Measurements from ENCODE around the gene TRAF2.

TRAF2 gene

DNA sequence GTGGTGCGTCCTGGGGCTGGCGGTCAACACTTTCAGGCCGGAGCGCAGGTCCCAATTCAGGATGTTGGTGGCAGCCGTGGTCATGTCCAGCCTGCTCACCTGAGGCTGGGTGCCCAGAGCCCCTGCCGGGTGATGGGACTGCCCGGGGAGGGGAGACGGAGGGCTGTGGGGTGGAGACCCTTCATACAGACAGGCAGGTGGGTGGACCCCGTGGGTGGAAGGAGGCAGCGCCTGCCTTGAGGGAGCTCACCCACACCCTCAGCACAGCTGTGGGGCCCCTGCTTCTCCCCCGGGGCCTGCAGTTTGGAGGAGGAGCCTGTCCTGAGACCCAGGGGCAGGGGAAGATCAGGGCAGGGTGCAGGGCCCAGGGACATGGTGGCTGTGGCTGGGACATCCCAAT is 84.0 kb downstream of the TRAF2 start:
- H3K4me3 ChIP-seq (replicated peaks; ENCODE audit: insufficient read depth, low read length), result no peak overlapping the region
- no peak overlapping the region for H3K27ac ChIP-seq (replicated peaks)
- H3K27me3 ChIP-seq (ENCODE audit: insufficient read depth, poor library complexity, severe bottlenecking), result no peaks in the 10 kb centered on the region
- no peak for DNase-seq (ENCODE audit: low read depth in 1 of 2, low spot score in 1 of 2)
- no peak for TF ChIP-seq POLR2AphosphoS5 (IDR thresholded peaks at IDR 0.05; ENCODE audit: low read depth)
- TF ChIP-seq, protein P1, sequence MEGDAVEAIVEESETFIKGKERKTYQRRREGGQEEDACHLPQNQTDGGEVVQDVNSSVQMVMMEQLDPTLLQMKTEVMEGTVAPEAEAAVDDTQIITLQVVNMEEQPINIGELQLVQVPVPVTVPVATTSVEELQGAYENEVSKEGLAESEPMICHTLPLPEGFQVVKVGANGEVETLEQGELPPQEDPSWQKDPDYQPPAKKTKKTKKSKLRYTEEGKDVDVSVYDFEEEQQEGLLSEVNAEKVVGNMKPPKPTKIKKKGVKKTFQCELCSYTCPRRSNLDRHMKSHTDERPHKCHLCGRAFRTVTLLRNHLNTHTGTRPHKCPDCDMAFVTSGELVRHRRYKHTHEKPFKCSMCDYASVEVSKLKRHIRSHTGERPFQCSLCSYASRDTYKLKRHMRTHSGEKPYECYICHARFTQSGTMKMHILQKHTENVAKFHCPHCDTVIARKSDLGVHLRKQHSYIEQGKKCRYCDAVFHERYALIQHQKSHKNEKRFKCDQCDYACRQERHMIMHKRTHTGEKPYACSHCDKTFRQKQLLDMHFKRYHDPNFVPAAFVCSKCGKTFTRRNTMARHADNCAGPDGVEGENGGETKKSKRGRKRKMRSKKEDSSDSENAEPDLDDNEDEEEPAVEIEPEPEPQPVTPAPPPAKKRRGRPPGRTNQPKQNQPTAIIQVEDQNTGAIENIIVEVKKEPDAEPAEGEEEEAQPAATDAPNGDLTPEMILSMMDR (IDR thresholded peaks at IDR 0.05; ENCODE audit: insufficient read depth, low read length), result no peak

- Histone ChIP-seq H3K27ac (replicated peaks) (no peak overlapping the region), H3K4me3 (replicated peaks; ENCODE audit: insufficient read depth, low read length) (no peak overlapping the region), H3K27me3 (ENCODE audit: insufficient read depth, poor library complexity, severe bottlenecking) (no peaks in the 10 kb centered on the region)
- TF ChIP-seq GABPA (IDR thresholded peaks at IDR 0.05; ENCODE audit: low read depth), result no peak
- TF ChIP-seq, protein P2, sequence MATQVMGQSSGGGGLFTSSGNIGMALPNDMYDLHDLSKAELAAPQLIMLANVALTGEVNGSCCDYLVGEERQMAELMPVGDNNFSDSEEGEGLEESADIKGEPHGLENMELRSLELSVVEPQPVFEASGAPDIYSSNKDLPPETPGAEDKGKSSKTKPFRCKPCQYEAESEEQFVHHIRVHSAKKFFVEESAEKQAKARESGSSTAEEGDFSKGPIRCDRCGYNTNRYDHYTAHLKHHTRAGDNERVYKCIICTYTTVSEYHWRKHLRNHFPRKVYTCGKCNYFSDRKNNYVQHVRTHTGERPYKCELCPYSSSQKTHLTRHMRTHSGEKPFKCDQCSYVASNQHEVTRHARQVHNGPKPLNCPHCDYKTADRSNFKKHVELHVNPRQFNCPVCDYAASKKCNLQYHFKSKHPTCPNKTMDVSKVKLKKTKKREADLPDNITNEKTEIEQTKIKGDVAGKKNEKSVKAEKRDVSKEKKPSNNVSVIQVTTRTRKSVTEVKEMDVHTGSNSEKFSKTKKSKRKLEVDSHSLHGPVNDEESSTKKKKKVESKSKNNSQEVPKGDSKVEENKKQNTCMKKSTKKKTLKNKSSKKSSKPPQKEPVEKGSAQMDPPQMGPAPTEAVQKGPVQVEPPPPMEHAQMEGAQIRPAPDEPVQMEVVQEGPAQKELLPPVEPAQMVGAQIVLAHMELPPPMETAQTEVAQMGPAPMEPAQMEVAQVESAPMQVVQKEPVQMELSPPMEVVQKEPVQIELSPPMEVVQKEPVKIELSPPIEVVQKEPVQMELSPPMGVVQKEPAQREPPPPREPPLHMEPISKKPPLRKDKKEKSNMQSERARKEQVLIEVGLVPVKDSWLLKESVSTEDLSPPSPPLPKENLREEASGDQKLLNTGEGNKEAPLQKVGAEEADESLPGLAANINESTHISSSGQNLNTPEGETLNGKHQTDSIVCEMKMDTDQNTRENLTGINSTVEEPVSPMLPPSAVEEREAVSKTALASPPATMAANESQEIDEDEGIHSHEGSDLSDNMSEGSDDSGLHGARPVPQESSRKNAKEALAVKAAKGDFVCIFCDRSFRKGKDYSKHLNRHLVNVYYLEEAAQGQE (IDR thresholded peaks at IDR 0.05; ENCODE audit: insufficient replicate concordance, low read depth), result no peak
- no peak for TF ChIP-seq SPI1 (IDR thresholded peaks at IDR 0.05; ENCODE audit: borderline replicate concordance, low read depth)
- TF ChIP-seq POLR2AphosphoS5 (IDR thresholded peaks at IDR 0.05; ENCODE audit: low read depth), result no peak
- TF ChIP-seq, protein P1 (IDR thresholded peaks at IDR 0.05; ENCODE audit: insufficient read depth, low read length), result no peak
- no peak for DNase-seq (ENCODE audit: low read depth in 1 of 2, low spot score in 1 of 2)
Observed at GRCh38 chr9:136971746-136972145, 85.4 kb downstream of the TRAF2 start.

GRCh38 chr9:136972335-136972734 is 86.0 kb downstream of the TRAF2 start:
- no peaks in the 10 kb centered on the region for H3K27me3 ChIP-seq (ENCODE audit: insufficient read depth, poor library complexity, severe bottlenecking)
- H3K27ac ChIP-seq (replicated peaks), result no peak overlapping the region
- TF ChIP-seq, protein P1 (IDR thresholded peaks at IDR 0.05; ENCODE audit: insufficient read depth, low read length), result no peak
- TF ChIP-seq, protein P2 (IDR thresholded peaks at IDR 0.05; ENCODE audit: insufficient replicate concordance, low read depth), result no peak
- TF ChIP-seq GABPA (IDR thresholded peaks at IDR 0.05; ENCODE audit: low read depth) (no peak), SPI1 (IDR thresholded peaks at IDR 0.05; ENCODE audit: borderline replicate concordance, low read depth) (no peak), POLR2AphosphoS5 (IDR thresholded peaks at IDR 0.05; ENCODE audit: low read depth) (no peak)
- H3K4me3 ChIP-seq (replicated peaks; ENCODE audit: insufficient read depth, low read length), result no peak overlapping the region
- no peak for DNase-seq (ENCODE audit: low read depth in 1 of 2, low spot score in 1 of 2)

GRCh38 chr9:136972743-136973142 is 86.4 kb downstream of the TRAF2 start:
- H3K27me3 ChIP-seq (ENCODE audit: insufficient read depth, poor library complexity, severe bottlenecking), result no peaks in the 10 kb centered on the region
- no peak overlapping the region for H3K27ac ChIP-seq (replicated peaks)
- no peak overlapping the region for H3K4me3 ChIP-seq (replicated peaks; ENCODE audit: insufficient read depth, low read length)
- DNase-seq (ENCODE audit: low read depth in 1 of 2, low spot score in 1 of 2), result no peak
- TF ChIP-seq, protein P1 (IDR thresholded peaks at IDR 0.05; ENCODE audit: insufficient read depth, low read length), result no peak
- TF ChIP-seq GABPA (IDR thresholded peaks at IDR 0.05; ENCODE audit: low read depth), result no peak
- TF ChIP-seq SPI1 (IDR thresholded peaks at IDR 0.05; ENCODE audit: borderline replicate concordance, low read depth), result no peak
- no peak for TF ChIP-seq POLR2AphosphoS5 (IDR thresholded peaks at IDR 0.05; ENCODE audit: low read depth)
- TF ChIP-seq, protein P2 (IDR thresholded peaks at IDR 0.05; ENCODE audit: insufficient replicate concordance, low read depth), result no peak
